Thyroid gland (tissue), 4 donors: ENCODE data around the gene PRKCI.

Source experiments
- CTCF ChIP-seq, 6 experiments: fragments of 200-600 bp in 3 of 6; fragments of 450-650 bp in 3 of 6; sonication (generic) in 3 of 6; IDR thresholded peaks; one replicate each; pipeline ENCODE4 v1.5.1; 2016 to 2019; ENCODE audit warnings: antibody characterized with exemption in 6 of 6, mild to moderate bottlenecking in 2 of 6, inconsistent platforms in 1 of 6, moderate library complexity in 1 of 6
- POLR2A ChIP-seq, 2 donors: fragments of 450-650 bp; IDR thresholded peaks; one replicate each; pipeline ENCODE4 v1.6.1; 2017; ENCODE audit warnings: antibody characterized with exemption in 2 of 2, mild to moderate bottlenecking in 2 of 2, moderate library complexity in 1 of 2

- no peak for TF ChIP-seq POLR2A (IDR thresholded peaks at IDR 0.05)
- TF ChIP-seq CTCF (IDR thresholded peaks at IDR 0.05): no peak
Measured at GRCh38 chr3:170259907-170260306, 37.7 kb downstream of the PRKCI start.
